K562 (cell line): ENCODE results near the gene ADNP. TPM values are rescaled to one million over a fixed set of nuclear protein-coding genes. Genes with fewer than 3 reads are reported as not detected.

Experiments
- ATAC-seq: fragments of 200-7000 bp; cut with Tn5 transposase; 3 replicates; pipeline ENCODE4 v1.9.1; 2020; ENCODE audit warnings: moderate library complexity
- BruUV-seq: library from RNA; stranded (reverse); fragments of 400-500 nt; replicated peaks from 2 replicates; lab custom pipeline; 2021; lab: Mats Ljungman, UMichigan
- CTCF ChIA-PET: fragments of 300-600 bp; formaldehyde crosslinking; extraction: SDS; loops from one replicate; lab custom pipeline; 2021; ENCODE audit warnings: low intra/inter-chr PET ratio; lab: Yijun Ruan, JAX
- POLR2A ChIA-PET: fragments of 300-600, 350-650 bp; sonication (Branson Sonifier 250); formaldehyde crosslinking; extraction: SDS; loops from one replicate; lab custom pipeline; 2021; ENCODE audit warnings: antibody characterized with exemption, inconsistent platforms; lab: Yijun Ruan, JAX
- DNase-seq, 4 experiments: peaks; one replicate each; pipeline versions ENCODE4 v3.0.0 to v3.0.0-alpha.2; 2011 to 2018; ENCODE audit warnings: low spot score in 3 of 4, mixed read lengths in 3 of 4; ENCODE audit errors: extremely low read depth in 1 of 4
- FAIRE-seq: peaks from 2 replicates; lab custom pipeline; 2011; peaks lifted over from hg19 to GRCh38; lab: Jason Lieb, UNC
- H2AFZ ChIP-seq: 2 replicates; pipeline ENCODE4 v1.6.0; 2011; ENCODE audit warnings: low read depth, low read length, control low read depth, inconsistent platforms
- H3K27ac ChIP-seq: fragments of 200-600 bp; 3 replicates; pipeline ENCODE4 v1.8.0; 2011; ENCODE audit warnings: low read depth, mild to moderate bottlenecking, control low read depth, inconsistent platforms, low read length, moderate library complexity, mixed read lengths; ENCODE audit errors: extremely low read depth
- H3K27me3 ChIP-seq, 2 experiments: fragments of 300-600 bp in 1 of 2; 2 replicates in 1 of 2; 3 replicates in 1 of 2; pipeline versions ENCODE4 v1.6.0 to v1.8.0; 2011; ENCODE audit warnings: inconsistent platforms in 2 of 2, low read length in 2 of 2, mild to moderate bottlenecking in 1 of 2, mixed read lengths in 1 of 2, moderate library complexity in 1 of 2; ENCODE audit not compliant: control insufficient read depth in 2 of 2, insufficient read depth in 2 of 2
- H3K36me3 ChIP-seq: fragments of 300-600 bp; 3 replicates; pipeline ENCODE4 v1.8.0; 2011; ENCODE audit warnings: mild to moderate bottlenecking, low read length, inconsistent platforms; ENCODE audit not compliant: control insufficient read depth, insufficient read depth
- H3K4me1 ChIP-seq, 2 experiments: fragments of 200-600 bp in 1 of 2; replicated peaks in 1 of 2; 2 replicates in 1 of 2; 3 replicates in 1 of 2; pipeline versions ENCODE4 v1.5.1 to v1.8.0; 2011; ENCODE audit warnings: inconsistent platforms in 2 of 2, low read length in 2 of 2, mild to moderate bottlenecking in 1 of 2, mixed read lengths in 1 of 2, moderate library complexity in 1 of 2; ENCODE audit not compliant: control insufficient read depth in 2 of 2, insufficient read depth in 2 of 2
- H3K4me2 ChIP-seq: 2 replicates; pipeline ENCODE4 v1.6.1; 2011; ENCODE audit warnings: low read length, control low read depth, inconsistent platforms, mixed read lengths; ENCODE audit not compliant: insufficient read depth
- H3K4me3 ChIP-seq: fragments of 200-600 bp; sonication (generic), shearing (Covaris generic); 2 replicates; pipeline ENCODE4 v1.5.1; 2016; ENCODE audit warnings: control low read depth, inconsistent platforms
- H3K79me2 ChIP-seq: fragments of 200-600 bp; 3 replicates; pipeline ENCODE4 v1.8.0; 2011; ENCODE audit warnings: low read length, inconsistent platforms; ENCODE audit not compliant: control insufficient read depth, insufficient read depth
- H3K9ac ChIP-seq, 2 experiments: 2 replicates each; pipeline versions ENCODE4 v1.6.0 to v1.6.1; 2011; ENCODE audit warnings: low read depth in 2 of 2, low read length in 2 of 2, control low read depth in 1 of 2, inconsistent platforms in 1 of 2, mild to moderate bottlenecking in 1 of 2, mixed read lengths in 1 of 2; ENCODE audit not compliant: insufficient read depth in 1 of 2
- H3K9me1 ChIP-seq: one replicate; pipeline ENCODE4 v1.6.0; 2011; ENCODE audit warnings: inconsistent platforms, mild to moderate bottlenecking, low read length, moderate library complexity; ENCODE audit not compliant: control insufficient read depth, insufficient read depth
- H3K9me3 ChIP-seq: replicated peaks from 2 replicates; pipeline ENCODE4 v1.5.1; 2011; ENCODE audit warnings: low read depth, low read length, inconsistent platforms; ENCODE audit not compliant: control insufficient read depth, insufficient read depth
- H4K20me1 ChIP-seq: replicated peaks from 2 replicates; pipeline ENCODE4 v1.6.1; 2011; ENCODE audit warnings: low read length, inconsistent platforms, mixed read lengths; ENCODE audit not compliant: control insufficient read depth, insufficient read depth
- CAMTA2 ChIP-seq: fragments of 250-450 bp; sonication (Bioruptor Pico); conservative IDR thresholded peaks from 2 replicates; pipeline ENCODE4 v1.5.1; 2022
- CLOCK ChIP-seq: fragments of 250-450 bp; sonication (Bioruptor Pico); IDR thresholded peaks from 2 replicates; pipeline ENCODE4 v1.4.0; 2020; ENCODE audit warnings: mild to moderate bottlenecking, moderate library complexity, borderline replicate concordance
- CREB1 ChIP-seq, 2 experiments: sonication (generic) in 1 of 2; formaldehyde crosslinking in 1 of 2; IDR thresholded peaks; 2 replicates each; pipeline versions ENCODE4 v1.6.1 to v1.8.0; 2012 to 2022; ENCODE audit warnings: inconsistent platforms in 1 of 2, mild to moderate bottlenecking in 1 of 2, missing genetic modification reagents in 1 of 2, moderate library complexity in 1 of 2
- CREBBP ChIP-seq: IDR thresholded peaks from one replicate; pipeline ENCODE4 v1.6.1; 2012; ENCODE audit warnings: low read depth, mild to moderate bottlenecking, control low read depth, inconsistent platforms, low read length
- DDX20 ChIP-seq: fragments of 450-650 bp; IDR thresholded peaks from 2 replicates; pipeline ENCODE4 v1.6.1; 2016; ENCODE audit warnings: missing genetic modification characterization, low read depth, mild to moderate bottlenecking, missing compliant biosample characterization, moderate library complexity
- FIP1L1 ChIP-seq: fragments of 200-400 bp; formaldehyde crosslinking; IDR thresholded peaks from 2 replicates; pipeline ENCODE4 v1.6.1; 2018; ENCODE audit warnings: mild to moderate bottlenecking, low read depth, low read length; ENCODE audit not compliant: poor library complexity, severe bottlenecking
- KHSRP ChIP-seq: fragments of 450-650 bp; IDR thresholded peaks from 2 replicates; pipeline ENCODE4 v1.6.1; 2017
- MNT ChIP-seq, 2 experiments: fragments of 450-650 bp; conservative IDR thresholded peaks; 2 replicates each; pipeline ENCODE4 v1.6.1; 2017; ENCODE audit warnings: mild to moderate bottlenecking in 2 of 2, moderate library complexity in 2 of 2
- PML ChIP-seq: IDR thresholded peaks from 2 replicates; pipeline ENCODE4 v1.6.1; 2012; ENCODE audit warnings: low read length, inconsistent platforms
- SMARCA4 ChIP-seq: fragments of 450-650 bp; IDR thresholded peaks from 2 replicates; pipeline ENCODE4 v1.6.1; 2016
- SRSF1 ChIP-seq: fragments of 200-400 bp; formaldehyde crosslinking; IDR thresholded peaks from 2 replicates; pipeline ENCODE4 v1.6.1; 2017; ENCODE audit warnings: mild to moderate bottlenecking, low read depth, low read length, moderate library complexity
- TAF9B ChIP-seq: fragments of 450-650 bp; IDR thresholded peaks from 2 replicates; pipeline ENCODE4 v1.6.1; 2018; ENCODE audit warnings: mild to moderate bottlenecking; ENCODE audit not compliant: partially characterized antibody
- TFAM ChIP-seq: fragments of 250-450 bp; sonication (Bioruptor Pico); conservative IDR thresholded peaks from 2 replicates; pipeline ENCODE4 v1.5.0; 2021; ENCODE audit warnings: mild to moderate bottlenecking, moderate library complexity
- TGIF2 ChIP-seq: sonication (generic); formaldehyde crosslinking; IDR thresholded peaks from 2 replicates; pipeline ENCODE4 v1.8.1; 2022; ENCODE audit warnings: mild to moderate bottlenecking, missing genetic modification reagents, moderate library complexity
- ZHX1 ChIP-seq: fragments of 150-350 bp; conservative IDR thresholded peaks from 2 replicates; pipeline ENCODE4 v1.6.1; 2014; ENCODE audit warnings: low read length
- ZNF224 ChIP-seq: sonication (generic); formaldehyde crosslinking; IDR thresholded peaks from 2 replicates; pipeline ENCODE4 v1.8.0; 2022; ENCODE audit warnings: mild to moderate bottlenecking, missing genetic modification reagents
- ZNF57 ChIP-seq: fragments of 450-650 bp; formaldehyde crosslinking; IDR thresholded peaks from 2 replicates; pipeline ENCODE4 v1.4.0; 2020; ENCODE audit warnings: mild to moderate bottlenecking, moderate library complexity
- ZNF695 ChIP-seq: fragments of 450-650 bp; formaldehyde crosslinking; IDR thresholded peaks from 2 replicates; pipeline ENCODE4 v1.4.0; 2020; ENCODE audit warnings: mild to moderate bottlenecking, moderate library complexity
- WGBS: fragments of 100-300 bp; shearing (Covaris generic); methylation state at CpG from one replicate; pipeline ENCODE4 v1.1.6; 2016; ENCODE audit warnings: low coverage, mixed read lengths; ENCODE audit not compliant: insufficient coverage; ENCODE audit errors: missing lambda C conversion rate; 5-methylcytosine and 5-hydroxymethylcytosine counted together
- in situ Hi-C: fragments of 300-500 bp; cut with MboI; formaldehyde crosslinking; loops from 4 replicates; pipeline ENCODE4 v1.15.0; 2018; ENCODE audit warnings: inconsistent platforms, mixed read lengths
- intact Hi-C: fragments of 100-400 bp; cut with micrococcal nuclease; formaldehyde crosslinking; loops from 2 replicates; pipeline ENCODE4 v1.14.2; 2022
- polyA plus RNA-seq, 8 experiments: library from polyadenylated mRNA; depleted of rRNA in 4 of 8; stranded (reverse) in 5 of 8; unstranded in 3 of 8; fragments of >200 nt; fragmentation: Nextera tagmentation in 2 of 8; fragmentation: Illumina TruSeq in 1 of 8; extraction: Ambion mirVana in 2 of 8; extraction: Trizol in 1 of 8; gene quantifications; 2 replicates each; pipeline versions ENCODE4 v1.2.1 to v1.2.3, GENCODE V29; 2011 to 2014; ENCODE audit warnings: inconsistent platforms in 1 of 8, missing spikeins in 1 of 8
- total RNA-seq, 7 experiments: library from RNA; depleted of rRNA in 6 of 7; stranded (reverse); fragments of >200 nt in 6 of 7; fragmentation: Illumina TruSeq in 2 of 7; extraction: Trizol in 2 of 7; gene quantifications; 2 replicates each; pipeline versions ENCODE4 v1.2.1 to v1.2.3, GENCODE V29; 2011 to 2021; ENCODE audit warnings: low replicate concordance in 1 of 7

ADNP gene
- total and polyA plus RNA-seq, 9 of the 15 experiments (the other 6 are each of a cell fraction or from before 2014, with no cell fraction given), result 17.8 to 59.9 (median 25.3) TPM

GRCh38 chr20:50866831-50867230 is 64.4 kb downstream of the ADNP start:
- FAIRE-seq, result no peak
- ChIA-PET POLR2A (interaction anchor here (1.3 kb wide), 1 partner anchor 14 kb away, joined by 3 read pairs; no protein-coding TSS in a partner anchor), CTCF (no interaction called here)
- WGBS, result 23% methylated on average over 9 of the region's 9 CpGs
- no peaks in the 10 kb centered on the region; the same call in 1 of the 2 replicates for H4K20me1 ChIP-seq
- H3K27me3 ChIP-seq, result peaks cover 0 to 4% of the 10 kb centered on the region in 2 experiments; a peak in 1 of 5 replicates
- intact Hi-C loops, result no loop called here
- no peak overlapping the region for H3K27ac ChIP-seq
- no peak overlapping the region for H3K9ac ChIP-seq
- no peaks in the 10 kb centered on the region for H3K9me3 ChIP-seq
- BruUV-seq, result no TSS peak
- no peak overlapping the region for H3K4me3 ChIP-seq
- no peak overlapping the region for H3K4me2 ChIP-seq
- in situ Hi-C loops, result no loop called here
- no peak for ATAC-seq
- H3K9me1 ChIP-seq, result no peaks in the 10 kb centered on the region
- no peaks in the 10 kb centered on the region for H3K36me3 ChIP-seq
- H2AFZ ChIP-seq, result no peak overlapping the region
- DNase-seq, result no peak
- peaks cover 0 to 21% of the 10 kb centered on the region in 2 experiments; a peak in 2 of 5 replicates for H3K4me1 ChIP-seq
- no peaks in the 10 kb centered on the region for H3K79me2 ChIP-seq
- TF ChIP-seq ZNF57 (CRISPR knock-in tag), result no peak
- TF ChIP-seq TFAM (CRISPR knock-in tag), result no peak
- TF ChIP-seq ZNF695 (CRISPR knock-in tag), result no peak
- TF ChIP-seq CREB1 (IDR thresholded peaks at IDR 0.05), result no peak
- no peak for TF ChIP-seq CREB1 (CRISPR knock-in tag; IDR thresholded peaks at IDR 0.05)
- TF ChIP-seq TGIF2 (CRISPR knock-in tag), result no peak
- no peak for TF ChIP-seq SRSF1
- TF ChIP-seq CLOCK (CRISPR knock-in tag), result no peak
- no peak for TF ChIP-seq ZNF224 (CRISPR knock-in tag)
- TF ChIP-seq CREBBP, result no peak
- no peak for TF ChIP-seq ZHX1
- TF ChIP-seq KHSRP, result no peak
- TF ChIP-seq CAMTA2 (CRISPR knock-in tag), result no peak
- no peak for TF ChIP-seq MNT (conservative IDR thresholded peaks at IDR 0.05)
- no peak for TF ChIP-seq TAF9B
- no peak for TF ChIP-seq DDX20 (tag)
- no peak for TF ChIP-seq PML
- no peak for TF ChIP-seq FIP1L1
- TF ChIP-seq SMARCA4, result no peak
